ENCODE data around the gene HDLBP.

The HDLBP gene

GRCh38 chr2:241273210-241274020 is 42.1 kb downstream of the HDLBP start:
- DNase-seq = no peak

GRCh38 chr2:241272303-241273209 is 42.9 kb downstream of the HDLBP start:
- DNase-seq = no peak

GRCh38 chr2:241271706-241272302 is 43.7 kb downstream of the HDLBP start:
- DNase-seq = no peak

- no peak for DNase-seq
Observed at GRCh38 chr2:241270531-241270930, 44.9 kb downstream of the HDLBP start.

- no peak for DNase-seq
Observed at GRCh38 chr2:241269707-241270520, 45.6 kb downstream of the HDLBP start.

- no peak for DNase-seq
Observed at GRCh38 chr2:241268716-241269445, 46.6 kb downstream of the HDLBP start.

- DNase-seq = no peak
Observed at GRCh38 chr2:241268306-241268705, 47.2 kb downstream of the HDLBP start.

- DNase-seq = no peak
Observed at GRCh38 chr2:241267249-241268067, 48.0 kb downstream of the HDLBP start.

GRCh38 chr2:241265506-241265905 is 50.0 kb downstream of the HDLBP start:
- DNase-seq = no peak

GRCh38 chr2:241263061-241263460 is 52.4 kb downstream of the HDLBP start:
- DNase-seq = no peak

GRCh38 chr2:241261628-241262027 is 53.8 kb downstream of the HDLBP start:
- no peak for DNase-seq

- no peak for DNase-seq
Observed at GRCh38 chr2:241260911-241261310, 54.6 kb downstream of the HDLBP start.

GRCh38 chr2:241258505-241259280 is 56.8 kb downstream of the HDLBP start:
- DNase-seq = no peak

- DNase-seq = no peak
Observed at GRCh38 chr2:241257419-241258032, 57.9 kb downstream of the HDLBP start.

- DNase-seq = no peak
Observed at GRCh38 chr2:241256168-241256545, 59.3 kb downstream of the HDLBP start.

GRCh38 chr2:241255542-241256167 is 59.8 kb downstream of the HDLBP start:
- DNase-seq = no peak

GRCh38 chr2:241254904-241255351 is 60.5 kb downstream of the HDLBP start:
- DNase-seq = no peak

- no peak for DNase-seq
Observed at GRCh38 chr2:241252778-241253475, 62.5 kb downstream of the HDLBP start.
